H1 (cell line): ENCODE measurements around the gene MMP24OS. TPM values are rescaled to one million over a fixed set of nuclear protein-coding genes. Genes with fewer than 3 reads are reported as not detected.

ENCODE experiments used
- CHD1 ChIP-seq: IDR thresholded peaks from 2 replicates; pipeline ENCODE4 v1.6.1; 2012; ENCODE audit warnings: low read depth, low read length, improper control_type of control experiment
- EZH2 ChIP-seq: fragments of 200-600 bp; sonication (generic); IDR thresholded peaks from 2 replicates; pipeline ENCODE4 v1.7.1; 2012; ENCODE audit warnings: low read depth, mild to moderate bottlenecking, moderate library complexity, low read length, inconsistent platforms; ENCODE audit not compliant: severe bottlenecking
- FOSL1 ChIP-seq: IDR thresholded peaks from 2 replicates; pipeline ENCODE4 v1.6.1; 2011; ENCODE audit warnings: mild to moderate bottlenecking, low read depth, low read length, moderate library complexity; ENCODE audit not compliant: insufficient read depth
- GABPA ChIP-seq: IDR thresholded peaks from 2 replicates; pipeline ENCODE4 v1.6.1; 2011; ENCODE audit warnings: mild to moderate bottlenecking, low read length, moderate library complexity, borderline replicate concordance; ENCODE audit not compliant: insufficient read depth
- POLR2A ChIP-seq, 2 experiments: IDR thresholded peaks; 1 replicate in 1 of 2; 2 replicates in 1 of 2; pipeline ENCODE4 v1.6.1; 2011; ENCODE audit warnings: low read depth in 2 of 2, low read length in 2 of 2, mild to moderate bottlenecking in 2 of 2; ENCODE audit errors: control extremely low read depth in 1 of 2
- TAF7 ChIP-seq: optimal IDR thresholded peaks from 2 replicates; pipeline ENCODE3; 2011; ENCODE audit warnings: low read depth, mild to moderate bottlenecking, inconsistent platforms, low read length, moderate library complexity, borderline replicate concordance
- TBP ChIP-seq: IDR thresholded peaks from 2 replicates; pipeline ENCODE4 v1.6.1; 2011; ENCODE audit warnings: low read depth, low read length, improper control_type of control experiment
- polyA plus RNA-seq, 7 experiments: library from polyadenylated mRNA; depleted of rRNA in 3 of 7; stranded (reverse) in 5 of 7; unstranded in 2 of 7; fragments of >200 nt in 5 of 7; fragments of 200-250 nt in 2 of 7; gene quantifications; 1 replicate in 5 of 7; 2 replicates in 1 of 7; 4 replicates in 1 of 7; pipeline versions ENCODE4 v1.2.1 to v1.2.3, GENCODE V29; 2011 to 2013; ENCODE audit warnings: missing spikeins in 2 of 7, mixed read lengths in 2 of 7
- total RNA-seq: library from RNA; stranded (reverse); fragmentation: NEBNext Ultra II Directional; extraction: Animal tissue kit (Norgen Biotek cat#: 25700); gene quantifications from 2 replicates; pipeline ENCODE4 v1.2.1, GENCODE V29; 2021
- TF ChIP-seq, protein P1 (sequence below): IDR thresholded peaks from 2 replicates; pipeline ENCODE4 v1.6.1; 2011; ENCODE audit warnings: low read length, improper control_type of control experiment

Gene MMP24OS
- total and polyA plus RNA-seq, 2 of the 8 experiments (the other 6 are each of a cell fraction or from before 2014, with no cell fraction given), result 19.0 to 21.3 TPM

DNA sequence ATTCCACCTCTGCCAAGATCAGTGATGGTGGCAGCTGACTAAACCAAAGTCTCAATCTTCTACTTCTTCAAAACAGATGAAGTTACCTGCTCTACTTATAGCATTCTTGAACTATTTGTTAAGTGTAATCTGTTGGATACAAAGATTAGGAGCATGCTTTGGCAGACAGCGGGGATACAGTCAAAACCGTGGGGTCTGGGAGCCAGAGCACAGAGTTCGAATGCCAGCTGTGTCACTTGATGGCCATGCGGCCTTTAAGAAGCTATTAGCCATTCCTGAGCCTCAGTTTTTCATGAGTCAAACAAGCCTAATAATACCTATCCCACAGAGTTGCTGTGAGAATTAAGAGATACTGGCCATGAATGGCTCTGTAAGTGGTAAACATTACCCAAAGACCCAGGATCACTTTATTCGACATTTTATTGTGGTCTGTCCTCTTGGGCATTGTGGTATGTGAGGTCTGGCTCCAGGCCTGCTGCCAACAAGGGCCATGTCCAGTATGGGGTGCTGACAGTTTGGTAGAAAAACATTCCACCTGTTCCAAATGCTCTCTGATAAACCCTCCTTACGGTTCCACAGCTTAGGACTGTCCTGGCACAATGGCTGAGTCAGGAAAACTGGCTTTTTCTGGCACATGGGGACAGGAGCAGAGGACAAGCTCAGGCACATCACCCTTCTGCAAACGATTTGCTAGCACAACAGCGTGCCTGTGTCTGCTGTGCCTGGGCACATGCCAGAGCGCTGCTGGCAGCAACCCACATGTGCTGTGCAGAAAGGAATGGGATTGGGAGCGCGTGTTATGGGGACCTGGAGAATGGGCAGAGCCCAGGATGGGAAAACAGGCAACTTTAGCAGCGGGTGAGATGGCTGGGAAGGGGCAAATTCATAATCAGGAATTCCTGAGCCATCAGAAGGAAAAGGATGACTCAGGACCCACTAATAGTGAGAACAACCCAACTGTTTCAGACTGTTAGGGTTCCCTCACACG is 30.0 kb upstream of the MMP24OS start (continued):
- TF ChIP-seq FOSL1, result no peak
- no peak for TF ChIP-seq TAF7
- no peak for TF ChIP-seq EZH2
- TF ChIP-seq CHD1, result no peak
- no peak for TF ChIP-seq GABPA
- no peak for TF ChIP-seq TBP
- TF ChIP-seq, protein P1, sequence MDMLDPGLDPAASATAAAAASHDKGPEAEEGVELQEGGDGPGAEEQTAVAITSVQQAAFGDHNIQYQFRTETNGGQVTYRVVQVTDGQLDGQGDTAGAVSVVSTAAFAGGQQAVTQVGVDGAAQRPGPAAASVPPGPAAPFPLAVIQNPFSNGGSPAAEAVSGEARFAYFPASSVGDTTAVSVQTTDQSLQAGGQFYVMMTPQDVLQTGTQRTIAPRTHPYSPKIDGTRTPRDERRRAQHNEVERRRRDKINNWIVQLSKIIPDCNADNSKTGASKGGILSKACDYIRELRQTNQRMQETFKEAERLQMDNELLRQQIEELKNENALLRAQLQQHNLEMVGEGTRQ, result no peak
- no peak for TF ChIP-seq POLR2A (IDR thresholded peaks at IDR 0.05; ENCODE audit: control extremely low read depth in 1 of 2, low read depth in 2 of 2, low read length in 2 of 2)
